Adrenal gland (tissue), 12 donors: ENCODE results near the gene TMEM185B. TPM values are rescaled to one million over a fixed set of nuclear protein-coding genes. Genes with fewer than 3 reads are reported as not detected.
A peak's percentile ranks its signal among the peaks of the same experiment; 100 is the strongest.

Experiments used
- DNase-seq, 7 donors: peaks; one replicate each; pipeline ENCODE4 v3.0.0-alpha.2; 2019 to 2020
- H3K27ac ChIP-seq, 5 donors: fragments of 200-600 bp; sonication (generic) in 4 of 5; 1 replicate in 3 of 5; 2 replicates in 2 of 5; pipeline versions ENCODE4 v1.5.1 to v1.8.0; 2016 to 2020; ENCODE audit warnings: mild to moderate bottlenecking in 1 of 5
- H3K27me3 ChIP-seq: fragments of 200-600 bp; 2 replicates; pipeline ENCODE4 v1.8.0; 2021
- H3K36me3 ChIP-seq, 2 donors: fragments of 200-600 bp; replicated peaks in 1 of 2; 1 replicate in 1 of 2; 2 replicates in 1 of 2; pipeline versions ENCODE4 v1.5.1 to v1.8.0; 2018 to 2022
- H3K4me1 ChIP-seq, 2 donors: fragments of 200-600 bp; replicated peaks in 1 of 2; 1 replicate in 1 of 2; 2 replicates in 1 of 2; pipeline versions ENCODE4 v1.5.1 to v1.8.0; 2018 to 2021
- H3K4me3 ChIP-seq, 4 donors: fragments of 200-600 bp; sonication (generic) in 3 of 4; one replicate each; pipeline ENCODE4 v1.5.1; 2016 to 2018
- H3K9me3 ChIP-seq, 3 donors: fragments of 200-600 bp; sonication (generic) in 1 of 3; replicated peaks in 1 of 3; 1 replicate in 2 of 3; 2 replicates in 1 of 3; pipeline versions ENCODE4 v1.5.1 to v1.8.0; 2016 to 2021
- POLR2A ChIP-seq, 2 donors: fragments of 450-650 bp; IDR thresholded peaks; one replicate each; pipeline ENCODE4 v1.6.1; 2017; ENCODE audit warnings: antibody characterized with exemption in 2 of 2, mild to moderate bottlenecking in 2 of 2, moderate library complexity in 1 of 2
- WGBS, 4 donors: extraction: QIAGEN DNeasy Blood & Tissue Kit in 2 of 4; methylation state at CpG; one replicate each; pipeline versions ENCODE4 v1.1.5 to v1.1.7; 2013 to 2017; 5-methylcytosine and 5-hydroxymethylcytosine counted together
- intact Hi-C, 2 donors: fragments of 100-400 bp; cut with DNase I; formaldehyde crosslinking; loops; one replicate each; pipeline versions ENCODE4 v1.14.1 to v1.15.0; 2022 to 2023
- polyA plus RNA-seq, 3 donors: library from polyadenylated mRNA; stranded (reverse); fragments of 200-250 nt in 2 of 3; fragments of 350-450 nt in 1 of 3; fragmentation: Illumina TruSeq in 1 of 3; extraction: RNeasy Lipid Tissue Mini Kit (QIAGEN cat#74804) in 1 of 3; gene quantifications; one replicate each; pipeline ENCODE4 v1.2.3, GENCODE V29; 2013 to 2014
- total RNA-seq, 9 donors: library from RNA; depleted of rRNA in 4 of 9; stranded (reverse); fragments of >200 nt in 4 of 9; fragments of 120-200 nt in 1 of 9; fragmentation: NEBNext Ultra II Directional in 1 of 9; extraction: Animal tissue kit (Norgen Biotek cat#: 25700) in 1 of 9; gene quantifications; one replicate each; pipeline versions ENCODE4 v1.1.0 to v1.2.4, GENCODE V29; 2013 to 2023
- TF ChIP-seq, protein P1 (sequence below), 6 experiments: fragments of 450-650 bp in 4 of 6; fragments of 200-600 bp in 2 of 6; sonication (generic) in 1 of 6; IDR thresholded peaks; 1 replicate in 5 of 6; 2 replicates in 1 of 6; pipeline versions ENCODE4 v1.5.1 to v1.8.0; 2016 to 2021; ENCODE audit warnings: antibody characterized with exemption in 6 of 6, mild to moderate bottlenecking in 2 of 6, moderate library complexity in 1 of 6
- donor health status: healthy with polysubstance abuse.
- donor health status: Bipolar disorder and iron deficiency.
- donor health status: DM: yes; HTN: yes; CAD: no.
- donor health status: DM: no; HTN: no; CAD: no.
- donor health status: DM: no; HTN: no; CAD: no.
- donor health status: DM: yes; HTN: yes; CAD: no.

Gene TMEM185B
- total and polyA plus RNA-seq, 12 donors: 2.9 to 33.0 (median 20.3) TPM

DNA sequence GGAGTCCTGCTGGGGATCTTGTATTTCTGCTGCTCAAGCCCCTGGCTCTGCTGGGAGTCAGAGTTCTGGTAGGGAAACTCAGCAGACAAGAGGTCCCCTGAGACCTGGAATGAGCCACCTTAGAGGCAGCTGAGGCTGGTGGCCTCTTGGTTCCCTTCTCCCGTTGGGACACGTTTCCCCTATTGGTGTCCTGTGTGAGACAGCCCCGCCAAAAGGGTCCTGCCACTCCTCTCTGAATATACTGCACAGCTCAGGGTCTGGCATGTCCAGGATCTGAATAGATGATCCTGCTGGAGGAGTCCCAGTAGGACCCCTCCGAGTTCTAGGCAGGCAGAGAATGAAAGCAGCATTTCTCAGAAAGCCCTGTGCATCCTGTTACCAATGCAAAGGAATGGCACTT lies 27.4 kb upstream of the TMEM185B start:
- Histone ChIP-seq H3K27me3 (no peaks in the 10 kb centered on the region), H3K36me3 (no peaks in the 10 kb centered on the region), H3K4me1 (peaks cover 16 to 31% of the 10 kb centered on the region in 2 donors), H3K4me3 (no peak overlapping the region), H3K9me3 (no peaks in the 10 kb centered on the region), H3K27ac (no peak overlapping the region)
- no peak for DNase-seq
- WGBS, 4 donors: 86 to 94% (median 90%) methylated on average over 1 to 4 of the region's 4 CpGs
- TF ChIP-seq, protein P1, sequence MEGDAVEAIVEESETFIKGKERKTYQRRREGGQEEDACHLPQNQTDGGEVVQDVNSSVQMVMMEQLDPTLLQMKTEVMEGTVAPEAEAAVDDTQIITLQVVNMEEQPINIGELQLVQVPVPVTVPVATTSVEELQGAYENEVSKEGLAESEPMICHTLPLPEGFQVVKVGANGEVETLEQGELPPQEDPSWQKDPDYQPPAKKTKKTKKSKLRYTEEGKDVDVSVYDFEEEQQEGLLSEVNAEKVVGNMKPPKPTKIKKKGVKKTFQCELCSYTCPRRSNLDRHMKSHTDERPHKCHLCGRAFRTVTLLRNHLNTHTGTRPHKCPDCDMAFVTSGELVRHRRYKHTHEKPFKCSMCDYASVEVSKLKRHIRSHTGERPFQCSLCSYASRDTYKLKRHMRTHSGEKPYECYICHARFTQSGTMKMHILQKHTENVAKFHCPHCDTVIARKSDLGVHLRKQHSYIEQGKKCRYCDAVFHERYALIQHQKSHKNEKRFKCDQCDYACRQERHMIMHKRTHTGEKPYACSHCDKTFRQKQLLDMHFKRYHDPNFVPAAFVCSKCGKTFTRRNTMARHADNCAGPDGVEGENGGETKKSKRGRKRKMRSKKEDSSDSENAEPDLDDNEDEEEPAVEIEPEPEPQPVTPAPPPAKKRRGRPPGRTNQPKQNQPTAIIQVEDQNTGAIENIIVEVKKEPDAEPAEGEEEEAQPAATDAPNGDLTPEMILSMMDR (IDR thresholded peaks at IDR 0.05): no peak
- no peak for TF ChIP-seq POLR2A (IDR thresholded peaks at IDR 0.05)
- intact Hi-C loops: no loop called here

DNA sequence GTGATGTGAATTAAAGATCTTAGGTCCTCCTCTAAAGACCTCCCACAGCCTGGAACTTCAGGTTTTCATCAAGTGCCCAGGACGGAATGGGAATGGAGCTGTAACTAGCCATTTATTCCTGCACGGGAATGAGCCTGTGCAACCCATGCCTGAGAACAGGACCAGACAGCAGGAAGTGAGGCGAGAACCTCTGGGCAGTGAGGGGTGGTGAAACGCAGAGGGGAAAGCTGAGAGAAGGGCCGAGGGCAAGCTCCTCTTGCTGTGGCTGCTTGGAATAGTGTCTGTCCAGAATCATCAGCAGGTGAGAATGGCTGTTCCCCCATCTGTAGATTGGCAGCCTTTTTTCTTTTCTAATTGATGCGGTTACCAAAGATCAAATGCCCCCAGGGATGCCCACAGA lies 24.7 kb upstream of the TMEM185B start:
- no peak for TF ChIP-seq POLR2A (IDR thresholded peaks at IDR 0.05)
- TF ChIP-seq, protein P1 (IDR thresholded peaks at IDR 0.05): no peak
- H3K27ac ChIP-seq: no peak overlapping the region
- WGBS, 4 donors: 80 to 90% (median 82%) methylated on average over 6 of the region's 6 CpGs
- DNase-seq: no peak
- H3K4me1 ChIP-seq: peaks cover 15 to 17% of the 10 kb centered on the region in 2 donors
- no peak overlapping the region for H3K4me3 ChIP-seq
- no peaks in the 10 kb centered on the region for H3K27me3 ChIP-seq
- no peaks in the 10 kb centered on the region for H3K36me3 ChIP-seq
- intact Hi-C loops: no loop called here
- H3K9me3 ChIP-seq: no peaks in the 10 kb centered on the region

DNA sequence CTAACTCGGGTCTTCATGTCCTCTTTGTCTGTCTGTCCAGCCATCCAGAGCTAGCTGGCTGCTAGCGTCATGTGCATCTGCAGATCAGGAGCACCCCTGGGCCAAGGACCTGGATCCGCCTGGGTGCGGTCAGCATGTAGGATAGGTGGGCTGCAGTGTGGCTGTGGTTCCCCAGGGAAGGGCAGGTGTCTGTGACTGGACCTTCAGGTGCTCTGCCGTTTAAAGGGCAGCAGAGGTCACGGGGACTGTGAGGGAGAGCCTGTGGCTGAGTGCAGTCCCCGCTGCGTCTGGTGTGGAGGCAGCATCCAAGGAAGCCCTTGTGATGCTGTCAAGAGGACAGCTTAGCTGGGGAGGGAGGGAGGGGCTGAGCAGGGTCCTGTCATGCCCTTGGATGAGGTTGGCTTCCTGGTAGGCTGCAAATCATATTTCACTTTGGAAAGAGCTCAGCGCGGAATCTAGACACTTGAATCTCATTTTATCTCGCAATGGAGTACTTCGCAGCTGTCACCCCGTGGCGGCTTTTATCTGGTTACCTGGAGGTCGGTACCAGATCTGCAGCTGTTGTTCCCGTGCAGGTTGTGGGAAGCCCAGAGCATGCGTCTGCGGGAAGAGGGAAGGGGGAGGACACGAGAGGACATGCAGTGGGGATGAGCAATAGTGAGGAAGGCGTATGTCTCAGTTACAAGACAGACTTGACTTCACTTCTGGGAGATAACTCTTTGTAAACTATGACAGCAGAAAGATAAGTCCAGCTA lies 23.5 kb upstream of the TMEM185B start:
- TF ChIP-seq POLR2A (IDR thresholded peaks at IDR 0.05): no peak
- TF ChIP-seq, protein P1 (IDR thresholded peaks at IDR 0.05): no peak
- peaks cover 15 to 17% of the 10 kb centered on the region in 2 donors for H3K4me1 ChIP-seq
- H3K4me3 ChIP-seq: no peak overlapping the region
- no peaks in the 10 kb centered on the region for H3K9me3 ChIP-seq
- no peak for DNase-seq
- no peaks in the 10 kb centered on the region for H3K27me3 ChIP-seq
- intact Hi-C loops: no loop called here
- no peaks in the 10 kb centered on the region for H3K36me3 ChIP-seq
- H3K27ac ChIP-seq: peak overlapping the region in 1 of 5 donors; percentile 50
- 80 to 82% (median 81%) methylated on average over 15 to 20 of the region's 20 CpGs for WGBS, 4 donors

DNA sequence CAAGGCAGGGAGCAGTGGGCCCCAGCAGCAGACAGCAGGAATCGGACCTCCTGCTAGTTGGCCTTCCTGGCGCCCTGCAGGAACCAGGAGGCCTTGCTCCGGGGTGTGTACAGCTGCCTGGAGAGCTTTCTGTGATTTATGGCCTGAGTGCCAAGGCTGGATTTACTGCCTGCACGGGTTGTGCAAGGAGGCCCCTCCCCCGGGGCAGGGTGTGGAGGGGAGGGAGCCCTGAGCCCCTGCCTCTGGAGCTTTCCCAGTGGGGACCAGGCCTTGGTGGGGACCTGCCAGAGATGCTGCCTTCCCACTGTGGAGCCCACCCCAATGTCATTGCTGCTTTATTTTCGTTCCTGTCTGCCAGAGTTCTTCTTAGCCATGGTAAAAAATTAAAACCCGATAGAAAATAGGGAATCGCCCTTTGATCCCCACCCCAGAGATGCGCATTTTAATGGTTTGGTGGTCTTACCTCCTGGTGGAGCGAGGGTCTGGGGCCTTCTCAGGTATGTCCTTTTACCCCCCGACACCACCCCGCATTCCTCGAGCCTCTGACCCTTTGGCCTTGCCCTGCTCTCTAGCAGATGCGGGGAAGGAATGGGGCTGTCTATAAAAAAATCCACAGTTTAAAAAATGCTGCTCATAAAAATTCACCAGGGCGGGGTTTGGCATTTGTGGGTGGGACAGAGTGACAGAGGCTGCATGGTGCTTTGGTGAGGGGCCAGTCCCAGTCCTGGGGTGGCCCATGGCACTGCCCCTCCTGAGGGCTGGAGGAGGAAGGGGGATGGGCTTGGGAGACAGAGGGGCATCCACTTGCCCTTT lies 22.5 kb upstream of the TMEM185B start:
- no peaks in the 10 kb centered on the region for H3K36me3 ChIP-seq
- no peaks in the 10 kb centered on the region for H3K9me3 ChIP-seq
- intact Hi-C loops: no loop called here
- DNase-seq: peak; percentile 71 to 88 (median 86)
- WGBS, 4 donors: 34 to 51% (median 39%) methylated on average over 9 to 15 of the region's 15 CpGs
- H3K27ac ChIP-seq: peak overlapping the region in 3 of 5 donors; percentile 6 to 52 (median 50)
- H3K4me3 ChIP-seq: no peak overlapping the region
- no peaks in the 10 kb centered on the region for H3K27me3 ChIP-seq
- peaks cover 15 to 17% of the 10 kb centered on the region in 2 donors for H3K4me1 ChIP-seq
- TF ChIP-seq POLR2A (IDR thresholded peaks at IDR 0.05): no peak
- TF ChIP-seq, protein P1 (IDR thresholded peaks at IDR 0.05): peak in 1 of 6 experiments; percentile 10
